WTC11 (cell line): ENCODE results near the gene HEPACAM. TPM values are rescaled to one million over a fixed set of nuclear protein-coding genes. Genes with fewer than 3 reads are reported as not detected.

Source experiments
- ATAC-seq: fragments of 200-7000 bp; cut with Tn5 transposase; 2 replicates; pipeline ENCODE4 v1.10.0; 2021; ENCODE audit warnings: mild to moderate bottlenecking, moderate library complexity
- CTCF ChIA-PET: fragments of 300-600 bp; sonication (Branson Sonifier 250); formaldehyde crosslinking; loops from one replicate; lab custom pipeline; 2021; ENCODE audit warnings: antibody characterized with exemption; lab: Charles Lee
- POLR2A ChIA-PET: fragments of 350-600 bp; sonication (Branson Sonifier 250); formaldehyde crosslinking; loops from one replicate; lab custom pipeline; 2021; ENCODE audit warnings: antibody characterized with exemption; lab: Charles Lee
- DNase-seq: peaks from one replicate; pipeline ENCODE4 v3.0.0; 2021; ENCODE audit warnings: low spot score
- H3K27ac Mint-ChIP-seq: 2 replicates; pipeline ENCODE4 v1.8.0; 2021; ENCODE audit warnings: mixed read lengths
- H3K27me3 Mint-ChIP-seq: 2 replicates; pipeline ENCODE4 v1.8.0; 2021; ENCODE audit warnings: low read depth, mild to moderate bottlenecking, moderate library complexity, mixed read lengths
- H3K36me3 Mint-ChIP-seq: 2 replicates; pipeline ENCODE4 v1.8.0; 2021; ENCODE audit warnings: mixed read lengths
- H3K4me1 Mint-ChIP-seq: 2 replicates; pipeline ENCODE4 v1.8.0; 2022; ENCODE audit warnings: mixed read lengths
- H3K4me3 Mint-ChIP-seq: 2 replicates; pipeline ENCODE4 v1.8.0; 2021; ENCODE audit warnings: mild to moderate bottlenecking, moderate library complexity, mixed read lengths
- H3K9me3 Mint-ChIP-seq: 2 replicates; pipeline ENCODE4 v1.8.0; 2021; ENCODE audit warnings: mixed read lengths
- CREB1 ChIP-seq: sonication (generic); formaldehyde crosslinking; IDR thresholded peaks from 2 replicates; pipeline ENCODE4 v1.8.0; 2023; ENCODE audit warnings: mild to moderate bottlenecking, missing genetic modification reagents
- E2F5 ChIP-seq: sonication (generic); formaldehyde crosslinking; IDR thresholded peaks from 2 replicates; pipeline ENCODE4 v1.8.1; 2022; ENCODE audit warnings: mild to moderate bottlenecking, moderate library complexity, missing genetic modification reagents
- ELF4 ChIP-seq: sonication (generic); formaldehyde crosslinking; IDR thresholded peaks from 2 replicates; pipeline ENCODE4 v1.8.1; 2022; ENCODE audit warnings: low read depth, mild to moderate bottlenecking, moderate library complexity, missing genetic modification reagents
- ESRRA ChIP-seq: sonication (generic); formaldehyde crosslinking; IDR thresholded peaks from 2 replicates; pipeline ENCODE4 v1.8.1; 2022; ENCODE audit warnings: mild to moderate bottlenecking, missing genetic modification reagents, borderline replicate concordance
- ETV6 ChIP-seq: sonication (generic); formaldehyde crosslinking; IDR thresholded peaks from 2 replicates; pipeline ENCODE4 v1.8.1; 2022; ENCODE audit warnings: mild to moderate bottlenecking, missing genetic modification reagents
- JAZF1 ChIP-seq: fragments of 250-450 bp; sonication (Bioruptor Pico); IDR thresholded peaks from 2 replicates; pipeline ENCODE4 v1.9.0; 2021; ENCODE audit warnings: moderate library complexity, mild to moderate bottlenecking, inconsistent platforms
- JUN ChIP-seq: sonication (generic); formaldehyde crosslinking; IDR thresholded peaks from 2 replicates; pipeline ENCODE4 v1.8.0; 2023; ENCODE audit warnings: mild to moderate bottlenecking, missing genetic modification reagents
- MAX ChIP-seq: sonication (generic); formaldehyde crosslinking; IDR thresholded peaks from 2 replicates; pipeline ENCODE4 v1.8.0; 2022; ENCODE audit warnings: mild to moderate bottlenecking, missing genetic modification reagents
- MXD4 ChIP-seq: fragments of 250-450 bp; sonication (Bioruptor Pico); IDR thresholded peaks from 2 replicates; pipeline ENCODE4 v1.8.0; 2021; ENCODE audit warnings: mild to moderate bottlenecking, moderate library complexity, borderline replicate concordance
- NFYB ChIP-seq: sonication (generic); formaldehyde crosslinking; conservative IDR thresholded peaks from 2 replicates; pipeline ENCODE4 v1.8.0; 2022; ENCODE audit warnings: low read depth, missing genetic modification reagents
- PRDM15 ChIP-seq: sonication (generic); formaldehyde crosslinking; IDR thresholded peaks from 2 replicates; pipeline ENCODE4 v1.8.0; 2022; ENCODE audit warnings: missing genetic modification reagents
- PRRX2 ChIP-seq: fragments of 250-450 bp; sonication (Bioruptor Pico); IDR thresholded peaks from 2 replicates; pipeline ENCODE4 v1.8.0; 2021; ENCODE audit warnings: mild to moderate bottlenecking
- SP1 ChIP-seq: sonication (generic); formaldehyde crosslinking; conservative IDR thresholded peaks from 2 replicates; pipeline ENCODE4 v1.8.1; 2022; ENCODE audit warnings: missing genetic modification reagents
- TEAD1 ChIP-seq: sonication (generic); formaldehyde crosslinking; IDR thresholded peaks from 2 replicates; pipeline ENCODE4 v1.8.0; 2022; ENCODE audit warnings: mild to moderate bottlenecking, missing genetic modification reagents
- USF1 ChIP-seq: sonication (generic); formaldehyde crosslinking; IDR thresholded peaks from 2 replicates; pipeline ENCODE4 v1.8.0; 2022; ENCODE audit warnings: mild to moderate bottlenecking, missing genetic modification reagents
- ZNF263 ChIP-seq: sonication (generic); formaldehyde crosslinking; IDR thresholded peaks from 2 replicates; pipeline ENCODE4 v1.8.1; 2022; ENCODE audit warnings: low read depth, mild to moderate bottlenecking, moderate library complexity, missing genetic modification reagents
- ZNF425 ChIP-seq: fragments of 250-450 bp; sonication (Bioruptor Pico); conservative IDR thresholded peaks from 2 replicates; pipeline ENCODE4 v1.9.0; 2021; ENCODE audit warnings: mild to moderate bottlenecking
- ZNF512 ChIP-seq: sonication (generic); formaldehyde crosslinking; IDR thresholded peaks from 2 replicates; pipeline ENCODE4 v1.8.1; 2022; ENCODE audit warnings: missing genetic modification reagents, borderline replicate concordance
- ZSCAN18 ChIP-seq: fragments of 250-450 bp; sonication (Bioruptor Pico); IDR thresholded peaks from 2 replicates; pipeline ENCODE4 v2.1.2; 2022; ENCODE audit warnings: mild to moderate bottlenecking, moderate library complexity
- total RNA-seq: library from RNA; stranded (reverse); gene quantifications from 3 replicates; pipeline ENCODE4 v1.2.3, GENCODE V29; 2021
- TF ChIP-seq, protein P1 (sequence below): sonication (generic); formaldehyde crosslinking; IDR thresholded peaks from 2 replicates; pipeline ENCODE4 v1.8.1; 2022; ENCODE audit warnings: mild to moderate bottlenecking, missing genetic modification reagents, moderate library complexity, borderline replicate concordance
- TF ChIP-seq, protein P2 (sequence below): fragments of 250-450 bp; sonication (Bioruptor Pico); IDR thresholded peaks from 2 replicates; pipeline ENCODE4 v1.8.0; 2021; ENCODE audit warnings: mild to moderate bottlenecking

Gene HEPACAM
- total RNA-seq, 1 experiment from 2014 or later, result not detected

DNA sequence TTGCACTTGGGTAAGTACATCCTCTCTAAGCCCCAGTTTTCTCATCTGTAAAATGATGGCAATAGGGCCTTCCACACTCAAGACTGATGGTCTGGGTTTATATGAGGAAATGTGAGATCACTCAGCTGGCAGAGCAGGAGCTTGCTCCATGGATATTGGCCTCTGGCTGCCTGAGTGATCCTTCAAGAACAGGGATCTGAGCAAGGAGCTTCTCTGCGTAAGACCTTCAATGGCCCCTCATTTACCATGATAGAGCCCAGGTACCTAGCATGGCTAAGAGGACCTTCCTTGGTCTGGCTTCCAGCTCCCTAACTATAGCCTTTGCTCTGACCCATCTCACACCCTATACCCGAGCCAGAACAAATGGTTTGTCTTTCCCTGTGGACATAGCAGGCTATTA lies 43.7 kb downstream of the HEPACAM start (continued):
- TF ChIP-seq, protein P1, sequence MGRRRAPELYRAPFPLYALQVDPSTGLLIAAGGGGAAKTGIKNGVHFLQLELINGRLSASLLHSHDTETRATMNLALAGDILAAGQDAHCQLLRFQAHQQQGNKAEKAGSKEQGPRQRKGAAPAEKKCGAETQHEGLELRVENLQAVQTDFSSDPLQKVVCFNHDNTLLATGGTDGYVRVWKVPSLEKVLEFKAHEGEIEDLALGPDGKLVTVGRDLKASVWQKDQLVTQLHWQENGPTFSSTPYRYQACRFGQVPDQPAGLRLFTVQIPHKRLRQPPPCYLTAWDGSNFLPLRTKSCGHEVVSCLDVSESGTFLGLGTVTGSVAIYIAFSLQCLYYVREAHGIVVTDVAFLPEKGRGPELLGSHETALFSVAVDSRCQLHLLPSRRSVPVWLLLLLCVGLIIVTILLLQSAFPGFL, result no peak
- TF ChIP-seq ZNF425 (CRISPR knock-in tag), result no peak
- TF ChIP-seq JAZF1 (CRISPR knock-in tag), result no peak
- TF ChIP-seq ESRRA (CRISPR knock-in tag), result no peak

DNA sequence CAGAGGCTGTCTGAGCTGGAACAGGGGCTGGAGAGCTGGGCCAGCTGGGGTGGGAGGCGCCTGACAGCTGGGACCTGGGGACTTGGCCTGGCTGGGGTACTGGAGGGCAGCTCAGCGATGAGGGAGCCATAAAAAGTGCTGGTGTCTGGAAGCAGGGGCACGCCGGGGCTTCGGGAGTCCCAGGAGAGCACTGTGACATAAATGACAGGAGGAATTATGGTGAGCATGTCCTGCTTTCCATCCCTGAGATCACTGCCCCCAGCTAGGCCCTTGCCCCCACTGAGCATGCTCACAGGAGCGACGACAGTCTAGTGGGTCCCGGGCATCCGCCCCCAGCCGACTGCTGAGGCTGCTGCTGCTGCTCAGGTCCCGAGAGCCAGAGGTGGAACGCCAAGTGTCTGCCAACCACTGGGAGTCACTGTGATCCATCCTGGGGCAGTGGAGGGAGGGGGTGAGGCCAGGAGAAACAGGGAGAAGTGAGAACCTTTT lies 44.4 kb downstream of the HEPACAM start:
- CTCF ChIA-PET, result interaction anchor here (0.8 to 2.0 kb wide), 7 partner anchors 9 to 222 kb away, joined by 3 to 13 read pairs (median 4); partner anchors contain the start of gene CCDC15
- Mint-ChIP-seq H3K27me3 (peaks cover 29% of the 10 kb centered on the region), H3K36me3 (no peaks in the 10 kb centered on the region), H3K4me3 (no peak overlapping the region), H3K27ac (no peak overlapping the region), H3K4me1 (no peaks in the 10 kb centered on the region), H3K9me3 (no peaks in the 10 kb centered on the region)
- peak; percentile 84 for ATAC-seq
- POLR2A ChIA-PET, result no interaction called here
- DNase-seq, result peak; percentile 34
- TF ChIP-seq, protein P2, sequence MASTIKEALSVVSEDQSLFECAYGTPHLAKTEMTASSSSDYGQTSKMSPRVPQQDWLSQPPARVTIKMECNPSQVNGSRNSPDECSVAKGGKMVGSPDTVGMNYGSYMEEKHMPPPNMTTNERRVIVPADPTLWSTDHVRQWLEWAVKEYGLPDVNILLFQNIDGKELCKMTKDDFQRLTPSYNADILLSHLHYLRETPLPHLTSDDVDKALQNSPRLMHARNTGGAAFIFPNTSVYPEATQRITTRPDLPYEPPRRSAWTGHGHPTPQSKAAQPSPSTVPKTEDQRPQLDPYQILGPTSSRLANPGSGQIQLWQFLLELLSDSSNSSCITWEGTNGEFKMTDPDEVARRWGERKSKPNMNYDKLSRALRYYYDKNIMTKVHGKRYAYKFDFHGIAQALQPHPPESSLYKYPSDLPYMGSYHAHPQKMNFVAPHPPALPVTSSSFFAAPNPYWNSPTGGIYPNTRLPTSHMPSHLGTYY (CRISPR knock-in tag), result no peak
- TF ChIP-seq SP1 (CRISPR knock-in tag) (no peak), JUN (no peak), ELF4 (CRISPR knock-in tag) (no peak), ETV6 (CRISPR knock-in tag) (no peak), PRDM15 (CRISPR knock-in tag) (no peak), MXD4 (CRISPR knock-in tag) (no peak), CREB1 (CRISPR knock-in tag) (no peak), ZNF263 (no peak), MAX (CRISPR knock-in tag) (no peak), ZNF512 (no peak), USF1 (CRISPR knock-in tag) (no peak), E2F5 (no peak), PRRX2 (no peak), NFYB (CRISPR knock-in tag) (no peak), TEAD1 (CRISPR knock-in tag) (no peak), ZSCAN18 (CRISPR knock-in tag) (no peak)
